Stimulated activated CD8-positive, alpha-beta memory T cell treated with anti-CD3 and anti-CD28 coated beads, Interleukin-4, amount 100 ng/mL, for 48 hours (primary cell): Measurements from ENCODE around the gene CAPRIN2.

Experiments
- DNase-seq: peaks from one replicate; pipeline ENCODE4 v3.0.0-alpha.2; 2020

The CAPRIN2 gene

DNA sequence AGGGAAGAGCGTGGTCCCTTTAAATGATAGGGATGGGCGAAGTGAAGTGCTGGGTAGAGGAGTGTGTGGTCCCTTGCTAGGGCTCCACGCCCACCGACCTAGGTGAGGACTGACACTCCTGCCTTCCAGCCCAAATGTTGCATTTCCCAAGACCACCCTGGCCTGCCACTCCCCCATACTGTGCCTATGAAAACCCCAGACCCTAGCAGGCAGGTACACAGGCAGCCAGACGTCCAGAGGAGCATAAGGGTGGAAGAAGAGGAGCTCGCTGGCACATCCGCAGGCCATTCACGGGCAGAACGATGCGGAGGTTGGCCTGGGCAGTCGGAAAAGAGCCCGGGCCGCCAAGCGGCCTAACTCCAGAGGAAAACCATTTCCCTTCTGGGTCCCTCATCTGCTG, 58.3 kb downstream of the CAPRIN2 start:
- DNase-seq, result no peak

DNA sequence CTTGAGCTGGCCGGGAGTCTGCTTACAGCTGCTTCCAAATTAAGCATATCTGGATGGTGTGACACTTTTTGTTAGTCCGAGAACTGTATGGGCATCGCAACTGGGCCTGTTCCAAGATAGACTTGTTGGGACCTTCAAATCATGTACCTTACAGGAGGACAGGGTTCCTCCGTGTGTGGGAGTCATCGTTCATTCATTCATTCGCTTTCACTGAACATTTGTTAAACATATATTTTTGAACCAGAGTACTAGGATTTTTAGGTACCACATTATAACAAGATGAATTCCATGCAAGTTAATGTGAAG, 58.7 kb downstream of the CAPRIN2 start:
- DNase-seq, result no peak

DNA sequence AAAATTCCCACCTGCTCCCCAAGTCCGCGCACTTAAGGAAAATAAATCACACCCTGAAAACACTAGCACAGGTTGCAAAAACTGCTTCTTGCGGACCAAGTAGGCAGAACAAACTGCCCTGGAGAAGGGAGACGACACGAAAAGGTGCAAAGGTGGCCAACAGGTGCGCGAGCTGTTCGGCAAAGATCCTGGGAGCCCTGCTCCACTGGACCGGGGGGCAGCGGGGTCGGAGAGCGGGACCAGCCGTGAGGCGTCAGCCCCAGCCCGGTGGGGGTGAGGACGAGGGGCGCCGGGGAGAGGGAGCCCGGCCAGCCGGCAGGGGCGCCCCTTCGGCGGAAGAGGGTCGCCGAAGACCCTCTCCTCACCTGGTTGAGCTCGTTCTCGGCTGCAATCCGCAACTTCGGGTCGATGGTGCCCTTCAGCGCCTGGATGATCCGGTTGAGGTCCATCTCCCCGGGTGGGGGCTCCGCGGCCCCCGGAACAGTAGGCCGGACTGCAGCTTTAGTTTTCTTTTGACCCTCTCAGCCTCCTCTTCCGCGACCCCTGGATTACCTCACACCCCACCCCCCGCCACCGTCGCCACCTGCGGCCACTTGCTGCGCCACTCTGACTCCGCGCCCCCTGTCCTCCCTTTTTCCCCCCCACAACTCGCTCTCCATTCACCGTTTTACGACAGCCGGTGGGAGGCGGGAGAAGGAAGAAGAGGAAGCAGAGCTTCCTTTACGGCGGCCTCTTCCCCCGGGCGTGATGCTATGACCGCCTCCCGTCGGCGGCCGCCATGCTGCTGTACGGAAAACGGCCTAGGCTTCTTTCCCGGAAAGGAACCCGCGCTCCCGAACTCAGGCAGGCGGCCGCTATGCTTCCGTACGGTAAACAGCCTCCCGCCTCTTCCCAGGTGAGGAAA, 59.3 kb downstream of the CAPRIN2 start, which contains the start of gene IPO8:
TSS of gene IPO8 (minus strand) at position 671 of the 904 bp plus-strand sequence. CDS start at position 449, 222 bp downstream.
- DNase-seq, result peak; percentile 87

DNA sequence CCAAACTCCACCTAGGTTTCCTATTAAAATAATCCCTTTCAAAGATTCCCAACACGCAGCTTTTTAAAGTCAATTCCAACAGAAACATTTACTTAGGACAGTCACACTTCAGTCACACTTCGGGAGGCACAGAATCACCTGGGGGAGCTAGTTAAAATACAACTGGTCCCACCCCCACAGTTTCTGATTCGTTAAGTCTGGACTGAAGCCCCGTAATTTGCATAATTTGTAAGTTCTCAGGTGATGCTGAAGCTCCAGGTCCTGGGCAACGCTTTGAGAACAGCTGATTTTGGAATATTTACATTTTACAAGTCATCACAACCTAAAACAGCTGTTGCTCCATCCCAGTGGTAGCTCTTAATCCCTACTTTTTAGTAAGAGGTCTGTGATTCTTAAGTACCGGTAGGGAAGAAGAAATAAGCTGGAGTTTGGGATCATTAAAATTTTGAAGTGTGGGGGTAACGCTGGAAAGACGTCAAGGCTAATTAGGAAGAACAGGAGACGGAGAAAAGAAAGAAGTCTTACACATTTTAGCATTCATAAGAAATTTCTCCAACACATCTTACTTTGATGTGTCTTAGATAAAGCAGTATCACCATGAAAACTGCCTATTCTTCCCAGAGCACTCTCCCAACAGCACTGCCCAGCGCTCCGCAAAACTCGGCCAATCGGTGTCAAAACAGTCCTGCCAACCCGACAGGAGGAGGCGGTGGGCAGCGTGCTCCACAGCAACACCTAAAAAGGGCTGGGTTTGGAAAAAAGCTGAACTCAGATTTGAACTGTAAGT, 60.1 kb downstream of the CAPRIN2 start:
- DNase-seq, result no peak

DNA sequence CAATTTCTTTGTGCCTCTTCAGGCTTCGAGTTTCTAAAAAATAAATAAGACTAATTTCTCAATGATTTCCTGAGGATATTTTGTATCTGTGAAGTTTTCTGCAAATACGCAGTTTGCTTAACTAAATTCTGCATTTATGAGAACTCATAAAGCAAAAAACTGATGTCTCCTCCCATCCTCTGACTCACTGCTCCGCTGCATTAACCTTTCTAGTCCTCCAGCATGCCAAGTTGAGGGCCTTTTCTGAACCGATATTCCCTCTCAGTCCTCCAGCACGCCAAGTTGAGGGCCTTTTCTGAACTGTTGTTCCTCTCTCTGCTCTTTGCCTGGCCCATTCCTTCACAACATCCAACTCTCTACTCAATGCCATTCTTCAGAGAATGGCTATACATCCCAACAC, 62.3 kb downstream of the CAPRIN2 start:
- no peak for DNase-seq

DNA sequence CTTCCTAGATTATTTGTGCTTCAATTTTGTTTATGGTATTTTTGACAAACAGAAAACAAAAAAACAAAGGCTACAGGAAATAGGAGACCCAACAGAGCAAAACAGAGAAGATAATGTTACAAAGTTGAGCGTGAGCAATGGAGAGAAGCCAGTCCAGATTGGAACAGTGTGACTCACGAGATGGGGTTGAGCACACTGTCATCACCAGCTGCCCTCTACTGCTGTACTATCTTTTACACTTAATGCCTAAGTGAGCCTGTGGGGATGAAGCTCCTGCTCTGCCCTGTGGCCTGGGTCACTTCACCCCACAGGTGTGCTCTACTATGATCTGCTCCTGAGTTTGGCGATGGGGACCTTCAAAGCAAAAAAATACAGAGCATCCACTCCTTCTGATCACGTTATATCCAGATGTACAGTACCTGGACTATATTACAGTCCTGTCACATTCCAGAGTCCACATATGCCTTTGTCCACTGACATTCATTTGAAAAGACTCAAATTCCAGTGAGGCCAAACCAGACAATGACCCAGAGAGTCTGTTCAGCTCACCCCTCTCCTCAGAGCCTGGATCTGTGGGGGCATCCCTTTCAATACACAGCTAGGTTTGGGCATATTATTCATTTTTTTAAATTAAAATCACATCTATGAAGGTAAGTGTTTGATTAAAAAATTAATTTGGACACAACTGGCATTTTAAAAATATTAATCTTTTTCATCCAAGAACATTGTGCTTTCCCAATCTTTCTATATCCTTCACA, 63.5 kb downstream of the CAPRIN2 start:
- no peak for DNase-seq

DNA sequence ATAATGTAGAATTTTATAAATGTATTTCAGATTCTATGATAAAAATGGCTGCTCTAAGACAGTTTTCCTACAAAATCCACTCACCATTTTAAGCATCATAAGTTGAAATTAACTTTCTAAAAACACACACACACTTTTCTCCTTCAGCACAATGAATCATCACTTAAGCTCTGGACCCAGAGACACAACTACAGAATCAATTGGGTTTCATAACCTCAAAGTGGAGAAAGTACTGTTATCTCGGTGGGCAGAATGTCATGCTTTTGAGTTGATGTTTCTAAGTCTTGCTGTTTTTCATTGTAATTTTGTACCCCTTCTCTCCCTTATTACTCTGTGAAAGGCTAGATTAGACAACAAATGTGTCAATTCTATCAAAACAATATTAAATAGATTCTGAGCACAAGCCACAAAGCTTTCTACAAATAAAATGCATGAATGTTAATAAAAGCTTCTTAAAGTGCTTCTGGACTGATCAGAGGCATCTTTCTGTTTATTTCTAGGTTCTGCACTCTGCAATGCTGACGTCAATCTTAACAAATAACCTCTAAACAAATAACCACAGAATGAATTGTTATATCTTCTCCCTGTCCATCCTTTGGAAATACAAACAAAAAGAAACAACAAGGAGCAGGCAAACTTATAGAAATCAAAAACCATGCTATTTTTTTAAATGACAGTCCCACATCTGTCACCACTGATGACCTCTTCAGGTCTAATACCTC, 67.3 kb downstream of the CAPRIN2 start:
- DNase-seq, result no peak

DNA sequence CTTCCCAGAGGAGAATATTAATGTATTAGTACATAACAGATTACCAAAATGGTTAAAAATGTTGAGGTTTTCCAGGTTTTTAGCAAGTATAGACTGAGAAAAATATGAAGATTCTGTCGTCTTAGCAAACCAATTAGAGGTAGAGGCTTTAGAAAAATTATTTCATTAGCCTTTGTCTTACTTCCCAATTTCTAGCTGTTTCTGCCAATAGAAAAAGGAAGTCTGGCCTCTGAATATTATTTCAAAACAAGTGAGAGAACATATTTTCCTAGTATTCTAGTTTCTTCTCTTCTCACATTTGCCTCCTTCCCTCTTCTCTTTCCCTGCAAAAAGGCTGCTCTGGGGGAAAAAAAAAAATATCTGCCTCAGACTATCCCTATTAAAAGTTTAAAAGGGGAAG, 75.5 kb downstream of the CAPRIN2 start:
- no peak for DNase-seq

DNA sequence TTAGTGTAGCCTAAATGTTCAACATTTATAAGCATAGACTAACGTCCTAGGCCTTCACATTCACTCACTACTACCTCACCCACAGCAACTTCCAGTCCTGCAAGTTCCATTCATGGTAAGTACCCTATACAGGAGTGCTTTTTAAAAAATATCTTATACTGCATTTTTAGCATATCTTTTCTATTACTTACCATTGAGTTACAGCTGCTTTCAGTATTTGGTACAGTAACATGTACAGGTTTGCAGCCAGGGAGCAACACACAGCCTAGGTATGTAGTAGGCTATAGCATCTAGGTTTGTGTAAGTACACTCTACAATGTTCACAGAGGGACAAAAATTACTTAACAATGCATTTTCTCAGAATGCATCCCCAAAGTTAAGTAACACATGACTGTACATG, 76.5 kb downstream of the CAPRIN2 start:
- DNase-seq, result no peak

DNA sequence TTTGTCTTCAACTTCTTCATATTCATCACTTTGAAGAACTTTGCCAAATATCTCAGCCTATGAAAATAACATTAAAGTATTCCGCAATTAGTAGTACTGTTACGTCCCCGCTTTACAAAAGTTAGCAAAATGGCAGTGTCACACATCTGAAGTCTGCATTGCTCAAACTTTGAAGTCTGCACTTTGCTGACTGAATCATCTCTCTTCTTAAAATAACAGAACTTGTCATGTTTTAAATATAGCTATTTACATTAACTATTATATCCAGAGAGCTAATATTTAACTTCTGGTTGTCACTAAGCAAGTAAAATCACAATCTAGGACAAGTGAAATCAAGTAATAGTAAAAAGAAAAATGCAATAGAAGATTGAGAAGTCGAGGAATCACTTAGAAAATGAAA, 93.5 kb downstream of the CAPRIN2 start:
- no peak for DNase-seq
